OCI-LY3 (cell line): Measurements from ENCODE around the gene NOSIP.

Experiments
- H2AFZ ChIP-seq: fragments of 200-600, 300-600 bp; shearing (Covaris generic); 2 replicates; pipeline ENCODE4 v1.6.0; 2014; ENCODE audit warnings: antibody characterized with exemption, low read depth, low read length
- H3K27ac ChIP-seq: fragments of 200-600, 300-600 bp; sonication (generic); 2 replicates; pipeline ENCODE4 v1.5.1; 2014; ENCODE audit warnings: mild to moderate bottlenecking, low read length, moderate library complexity, mixed read lengths
- H3K27me3 ChIP-seq: fragments of 200-600, 300-600 bp; sonication (generic); 2 replicates; pipeline ENCODE4 v1.6.1; 2014; ENCODE audit warnings: low read depth, low read length, mixed read lengths
- H3K36me3 ChIP-seq: fragments of 200-600, 300-600 bp; sonication (generic); replicated peaks from 2 replicates; pipeline ENCODE3; 2014; ENCODE audit warnings: low read depth, low read length, mixed read lengths
- H3K4me1 ChIP-seq: fragments of 300-600, 200-600 bp; sonication (generic); 2 replicates; pipeline ENCODE4 v1.6.1; 2014; ENCODE audit warnings: low read length, mixed read lengths
- H3K4me2 ChIP-seq: fragments of 200-600, 300-600 bp; sonication (generic); 2 replicates; pipeline ENCODE4 v1.6.1; 2014; ENCODE audit warnings: low read length, mixed read lengths
- H3K4me3 ChIP-seq: fragments of 300-600, 200-600 bp; sonication (generic); 2 replicates; pipeline ENCODE4 v1.5.1; 2014; ENCODE audit warnings: antibody characterized with exemption, mild to moderate bottlenecking, low read length, moderate library complexity
- H3K79me2 ChIP-seq: fragments of 300-600, 200-600 bp; shearing (Covaris generic); 2 replicates; pipeline ENCODE4 v1.6.1; 2014; ENCODE audit warnings: mild to moderate bottlenecking, low read length, mixed read lengths
- H3K9ac ChIP-seq: fragments of 300-600, 200-600 bp; shearing (Covaris generic); 2 replicates; pipeline ENCODE4 v1.6.0; 2014; ENCODE audit warnings: mild to moderate bottlenecking, low read length, moderate library complexity
- H3K9me3 ChIP-seq: fragments of 200-600, 300-600 bp; shearing (Covaris generic); 2 replicates; pipeline ENCODE4 v1.6.1; 2014; ENCODE audit warnings: low read length, mixed read lengths; ENCODE audit not compliant: insufficient read depth
- H4K20me1 ChIP-seq: fragments of 200-600, 300-600 bp; sonication (generic); 2 replicates; pipeline ENCODE4 v1.6.1; 2016; ENCODE audit warnings: low read length, mixed read lengths; ENCODE audit not compliant: insufficient read depth
- CTCF ChIP-seq: fragments of 200-600, 300-600 bp; sonication (generic); IDR thresholded peaks from 2 replicates; pipeline ENCODE4 v1.5.1; 2014; ENCODE audit warnings: antibody characterized with exemption, low read length, low read depth
- EZH2phosphoT487 ChIP-seq: fragments of 200-600 bp; shearing (Covaris generic); IDR thresholded peaks from 2 replicates; pipeline ENCODE4 v1.6.1; 2018; ENCODE audit warnings: antibody characterized with exemption, mixed run types, low read depth

NOSIP gene

GRCh38 chr19:49591731-49592485, 11.6 kb upstream of the NOSIP start:
- peaks cover 40% of the 10 kb centered on the region for H3K79me2 ChIP-seq

DNA sequence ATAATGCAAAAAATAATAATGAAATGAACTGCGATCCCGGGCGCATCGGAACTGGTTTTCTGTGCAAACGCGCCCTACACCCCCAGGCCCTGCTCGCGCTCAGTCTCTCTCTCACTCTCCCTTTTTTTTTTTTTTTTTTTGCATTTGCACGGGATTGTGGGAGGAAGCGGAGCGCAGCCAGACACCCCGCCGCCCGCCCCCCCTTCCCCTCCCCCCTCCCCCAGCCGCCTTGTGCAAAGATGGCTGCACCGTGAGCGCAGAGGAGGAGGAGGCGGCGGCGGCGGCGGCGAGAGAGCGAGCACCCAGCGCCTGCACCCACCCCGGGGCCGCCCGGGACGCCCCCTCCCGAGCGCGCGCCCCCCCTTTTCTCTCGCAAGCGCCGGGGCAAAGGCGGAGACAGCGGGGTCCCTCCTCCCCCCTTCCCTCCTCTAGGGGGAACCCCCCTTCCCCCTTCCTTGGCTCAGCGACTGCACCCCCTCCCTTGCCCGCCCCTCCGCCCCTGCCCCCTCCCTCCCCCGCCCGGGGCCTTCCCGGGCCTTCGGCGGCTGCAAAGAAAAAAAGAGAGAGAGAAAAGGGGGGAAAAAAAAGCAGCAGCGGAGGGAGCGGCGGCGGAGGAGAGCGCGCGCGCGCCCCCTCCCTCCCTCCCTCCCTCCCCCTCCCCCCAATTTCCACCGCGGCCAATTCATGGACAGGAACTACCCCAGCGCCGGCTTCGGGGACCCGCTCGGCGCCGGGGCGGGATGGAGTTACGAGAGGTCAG, 10.8 kb upstream of the NOSIP start, which contains the start of gene PRR12:
Gene PRR12, plus strand, starts transcription at position 212 of the 760 bp plus-strand sequence. Its CDS starts 473 bp downstream, at position 685.
- no peaks in the 10 kb centered on the region for H3K9me3 ChIP-seq
- H3K36me3 ChIP-seq = peaks cover 15% of the 10 kb centered on the region
- H3K4me3 ChIP-seq = peak within 1 kb of the TSS; percentile 77
- no peaks in the 10 kb centered on the region; the same call in 1 of the 2 replicates for H3K27me3 ChIP-seq
- H3K27ac ChIP-seq = peak within 1 kb of the TSS; percentile 88
- peak within 1 kb of the TSS; percentile 87 for H3K9ac ChIP-seq
- peaks cover 13% of the 10 kb centered on the region for H3K4me1 ChIP-seq
- H4K20me1 ChIP-seq = peaks cover 11% of the 10 kb centered on the region
- H2AFZ ChIP-seq = no peak within 1 kb of the TSS
- TF ChIP-seq EZH2phosphoT487 (no peak), CTCF (no peak)
- peak within 1 kb of the TSS; percentile 83 for H3K4me2 ChIP-seq
- peaks cover 39% of the 10 kb centered on the region for H3K79me2 ChIP-seq

More at GRCh38 chr19:49591731-49592485, 11.6 kb upstream of the NOSIP start:
- Histone ChIP-seq H2AFZ (no peak overlapping the region), H3K9me3 (no peaks in the 10 kb centered on the region), H3K4me2 (peak overlapping the region; percentile 83), H3K4me3 (peak overlapping the region; percentile 77), H3K27ac (peak overlapping the region; percentile 88), H3K27me3 (no peaks in the 10 kb centered on the region; the same call in 1 of the 2 replicates), H3K9ac (peak overlapping the region; percentile 87), H4K20me1 (peaks cover 11% of the 10 kb centered on the region), H3K4me1 (peaks cover 13% of the 10 kb centered on the region), H3K36me3 (peaks cover 19% of the 10 kb centered on the region)
- TF ChIP-seq CTCF (peak; percentile 9; the same call in 1 of the 2 replicates), EZH2phosphoT487 (no peak)

DNA sequence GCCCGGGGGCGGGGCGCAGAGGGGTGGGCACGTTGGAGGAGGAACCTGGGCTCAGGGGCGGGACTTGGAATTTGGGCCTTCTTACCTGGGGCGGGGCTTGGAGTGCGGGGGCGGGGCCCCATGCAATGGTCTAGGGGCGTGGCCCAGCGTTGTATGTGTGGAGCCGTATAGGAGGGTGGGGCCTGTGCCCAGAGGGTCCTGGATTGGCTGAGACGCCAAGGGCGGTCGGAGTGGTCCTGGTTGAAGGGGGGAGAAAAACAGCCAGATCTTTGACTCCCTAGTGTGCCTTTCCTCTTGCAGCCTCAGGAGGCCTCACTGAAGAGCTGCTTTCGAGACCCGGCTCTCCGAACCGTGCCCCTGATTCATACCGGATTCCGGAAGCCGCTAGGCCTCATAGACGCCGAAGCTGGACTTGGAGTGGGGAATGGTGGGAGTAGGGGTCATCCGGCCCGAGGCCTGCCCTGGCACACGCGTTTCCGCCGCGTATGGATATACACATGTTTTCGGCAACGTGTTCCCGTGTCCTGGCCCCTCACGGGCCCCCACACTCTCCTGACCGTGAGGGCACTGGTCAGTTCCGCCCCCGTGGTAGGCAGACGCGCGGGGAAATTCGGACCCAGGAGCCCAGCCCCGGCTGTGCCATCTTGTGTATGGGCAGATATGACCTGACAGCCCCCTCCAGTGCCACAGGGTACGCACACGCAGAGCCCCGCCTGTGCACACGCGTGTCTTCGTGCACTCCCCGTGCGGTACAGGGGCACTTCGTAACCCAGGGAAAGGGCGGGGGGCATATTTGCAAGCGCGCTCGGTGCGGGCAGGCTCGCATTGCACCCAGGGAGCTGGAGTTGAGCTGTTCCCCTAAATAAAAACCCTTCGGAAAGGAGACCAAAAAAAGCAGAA, 10.0 kb upstream of the NOSIP start:
- no peaks in the 10 kb centered on the region for H3K9me3 ChIP-seq

More for the DNA sequence above, 10.0 kb upstream of the NOSIP start:
- Histone ChIP-seq H3K36me3 (peaks cover 12% of the 10 kb centered on the region), H3K4me1 (peaks cover 13% of the 10 kb centered on the region), H3K9ac (peak overlapping the region; percentile 87), H2AFZ (no peak overlapping the region), H3K4me2 (peak overlapping the region; percentile 66), H3K27me3 (no peaks in the 10 kb centered on the region; the same call in 1 of the 2 replicates), H3K27ac (peak overlapping the region; percentile 88), H4K20me1 (peaks cover 11% of the 10 kb centered on the region), H3K4me3 (peak overlapping the region; percentile 77), H3K79me2 (peaks cover 35% of the 10 kb centered on the region)
- TF ChIP-seq CTCF (peak; percentile 8; the same call in 1 of the 2 replicates), EZH2phosphoT487 (no peak)
